H1 (cell line): ENCODE data around the gene SLC35F5. TPM values are rescaled to one million over a fixed set of nuclear protein-coding genes. Genes with fewer than 3 reads are reported as not detected.

Experiments used
- CTCF ChIA-PET: fragments of 300-600 bp; sonication (Branson Sonifier 250); formaldehyde crosslinking; loops from one replicate; lab custom pipeline; 2021; ENCODE audit not compliant: partially characterized antibody; lab: Charles Lee
- POLR2A ChIA-PET: fragments of 300-600 bp; sonication (Branson Sonifier 250); formaldehyde crosslinking; loops from one replicate; lab custom pipeline; 2021; ENCODE audit warnings: inconsistent platforms; ENCODE audit not compliant: partially characterized antibody; lab: Charles Lee
- DNase-seq, 2 experiments: peaks; one replicate each; pipeline versions ENCODE4 v3.0.0 to v3.0.0-alpha.2; 2010 to 2022; ENCODE audit warnings: low spot score in 2 of 2, low read depth in 1 of 2, mixed read lengths in 1 of 2
- FAIRE-seq: peaks from 2 replicates; lab custom pipeline; 2011; peaks lifted over from hg19 to GRCh38; lab: Jason Lieb, UNC
- H2AFZ ChIP-seq: 2 replicates; pipeline ENCODE4 v1.8.1; 2012; ENCODE audit warnings: low read length, inconsistent platforms
- H2AK5ac ChIP-seq: 2 replicates; pipeline ENCODE4 v1.6.1; 2013; ENCODE audit warnings: low read depth, low read length
- H2BK120ac ChIP-seq: replicated peaks from 2 replicates; pipeline ENCODE3; 2013; ENCODE audit warnings: low read depth, low read length, inconsistent platforms
- H2BK12ac ChIP-seq: 2 replicates; pipeline ENCODE4 v1.6.1; 2013; ENCODE audit warnings: low read depth, low read length
- H2BK15ac ChIP-seq: 2 replicates; pipeline ENCODE4 v1.6.1; 2013; ENCODE audit warnings: low read length
- H2BK20ac ChIP-seq: 2 replicates; pipeline ENCODE4 v1.6.1; 2013; ENCODE audit warnings: low read length
- H2BK5ac ChIP-seq: 2 replicates; pipeline ENCODE4 v1.6.1; 2013; ENCODE audit warnings: low read depth, low read length
- H3K14ac ChIP-seq: 2 replicates; pipeline ENCODE4 v1.6.1; 2013; ENCODE audit warnings: inconsistent platforms; ENCODE audit not compliant: insufficient read length
- H3K18ac ChIP-seq: 2 replicates; pipeline ENCODE4 v1.6.1; 2013; ENCODE audit warnings: low read length; ENCODE audit errors: extremely low read depth
- H3K23ac ChIP-seq: 2 replicates; pipeline ENCODE4 v1.6.1; 2013; ENCODE audit warnings: inconsistent platforms; ENCODE audit not compliant: insufficient read length
- H3K23me2 ChIP-seq: 2 replicates; pipeline ENCODE4 v1.6.1; 2013; ENCODE audit warnings: low read depth, low read length
- H3K27ac ChIP-seq: 2 replicates; pipeline ENCODE4 v1.6.1; 2011; ENCODE audit warnings: low read depth, low read length, inconsistent platforms
- H3K27me3 ChIP-seq, 4 experiments: replicated peaks in 1 of 4; 1 replicate in 1 of 4; 2 replicates in 3 of 4; pipeline versions ENCODE4 v1.6.1 to v1.8.1; 2011 to 2013; ENCODE audit warnings: low read length in 3 of 4, mild to moderate bottlenecking in 3 of 4, inconsistent platforms in 2 of 4, mixed read lengths in 2 of 4, moderate library complexity in 1 of 4; ENCODE audit not compliant: control insufficient read depth in 3 of 4, insufficient read depth in 3 of 4; ENCODE audit errors: extremely low read depth in 1 of 4
- H3K36me3 ChIP-seq, 4 experiments: 2 replicates each; pipeline versions ENCODE4 v1.6.1 to v1.8.1; 2011 to 2013; ENCODE audit warnings: mild to moderate bottlenecking in 4 of 4, low read length in 3 of 4, moderate library complexity in 2 of 4, control low read depth in 1 of 4, inconsistent platforms in 1 of 4; ENCODE audit not compliant: insufficient read depth in 4 of 4, control insufficient read depth in 2 of 4
- H3K4ac ChIP-seq: replicated peaks from 2 replicates; pipeline ENCODE3; 2013; ENCODE audit warnings: low read length, low read depth, mixed read lengths, inconsistent platforms; ENCODE audit not compliant: insufficient read length
- H3K4me1 ChIP-seq, 4 experiments: replicated peaks in 1 of 4; 1 replicate in 1 of 4; 2 replicates in 3 of 4; pipeline versions ENCODE4 v1.6.1 to v1.8.1; 2011 to 2013; ENCODE audit warnings: low read length in 3 of 4, inconsistent platforms in 2 of 4, mixed read lengths in 1 of 4; ENCODE audit not compliant: insufficient read depth in 4 of 4, control insufficient read depth in 3 of 4
- H3K4me2 ChIP-seq, 2 experiments: 2 replicates each; pipeline versions ENCODE4 v1.6.1 to v1.8.1; 2011 to 2013; ENCODE audit warnings: low read depth in 2 of 2, low read length in 2 of 2, control low read depth in 1 of 2, inconsistent platforms in 1 of 2, mild to moderate bottlenecking in 1 of 2; ENCODE audit not compliant: insufficient read depth in 1 of 2
- H3K4me3 ChIP-seq, 4 experiments: fragments of 200-600, 300-600 bp in 1 of 4; sonication (generic), shearing (Covaris generic), sonication (Bioruptor Twin) in 1 of 4; 2 replicates each; pipeline versions ENCODE4 v1.5.1 to v1.8.1; 2011 to 2016; ENCODE audit warnings: low read length in 4 of 4, low read depth in 3 of 4, control low read depth in 2 of 4, inconsistent platforms in 2 of 4, mild to moderate bottlenecking in 2 of 4, mixed read lengths in 1 of 4, moderate library complexity in 1 of 4; ENCODE audit not compliant: insufficient read depth in 2 of 4; ENCODE audit errors: extremely low read depth in 1 of 4
- H3K56ac ChIP-seq: replicated peaks from 2 replicates; pipeline ENCODE3; 2013; ENCODE audit warnings: low read depth, mild to moderate bottlenecking, mixed read lengths, low read length, inconsistent platforms; ENCODE audit not compliant: insufficient read length
- H3K79me1 ChIP-seq: 2 replicates; pipeline ENCODE4 v1.6.1; 2013; ENCODE audit warnings: low read depth, low read length, control low read depth
- H3K79me2 ChIP-seq, 2 experiments: 2 replicates each; pipeline versions ENCODE4 v1.6.1 to v1.8.1; 2012 to 2013; ENCODE audit warnings: low read length in 2 of 2, mild to moderate bottlenecking in 2 of 2, inconsistent platforms in 1 of 2; ENCODE audit not compliant: insufficient read depth in 2 of 2, control insufficient read depth in 1 of 2
- H3K9ac ChIP-seq, 4 experiments: replicated peaks in 1 of 4; 1 replicate in 1 of 4; 2 replicates in 3 of 4; pipeline versions ENCODE4 v1.6.1 to v1.8.1; 2011 to 2013; ENCODE audit warnings: low read depth in 3 of 4, low read length in 3 of 4, control low read depth in 2 of 4, mild to moderate bottlenecking in 2 of 4, moderate library complexity in 2 of 4, inconsistent platforms in 1 of 4; ENCODE audit errors: extremely low read depth in 1 of 4
- H3K9me3 ChIP-seq, 2 experiments: 2 replicates each; pipeline versions ENCODE4 v1.6.1 to v1.8.1; 2012 to 2013; ENCODE audit warnings: mild to moderate bottlenecking in 2 of 2, moderate library complexity in 2 of 2, control low read depth in 1 of 2, inconsistent platforms in 1 of 2, low read depth in 1 of 2, low read length in 1 of 2, mixed read lengths in 1 of 2; ENCODE audit not compliant: insufficient read depth in 2 of 2
- H4K20me1 ChIP-seq, 2 experiments: replicated peaks in 1 of 2; 2 replicates each; pipeline versions ENCODE3 to v1.8.1; 2011 to 2013; ENCODE audit warnings: inconsistent platforms in 2 of 2, low read length in 2 of 2, mild to moderate bottlenecking in 1 of 2; ENCODE audit not compliant: insufficient read depth in 2 of 2, control insufficient read depth in 1 of 2
- H4K5ac ChIP-seq: 2 replicates; pipeline ENCODE4 v1.6.1; 2013; ENCODE audit warnings: low read length, low read depth, mixed read lengths, inconsistent platforms; ENCODE audit not compliant: insufficient read length
- H4K8ac ChIP-seq: 2 replicates; pipeline ENCODE4 v1.8.0; 2013; ENCODE audit warnings: mild to moderate bottlenecking, moderate library complexity, low read length, inconsistent platforms; ENCODE audit not compliant: insufficient read depth; ENCODE audit errors: extremely low read depth
- H4K91ac ChIP-seq: replicated peaks from 2 replicates; pipeline ENCODE3; 2013; ENCODE audit warnings: low read length, mixed read lengths, inconsistent platforms; ENCODE audit not compliant: insufficient read length
- EGR1 ChIP-seq: IDR thresholded peaks from 2 replicates; pipeline ENCODE4 v1.6.1; 2011; ENCODE audit warnings: low read depth, low read length, borderline replicate concordance
- MAFK ChIP-seq: IDR thresholded peaks from 2 replicates; pipeline ENCODE4 v1.6.1; 2012; ENCODE audit warnings: low read depth, mild to moderate bottlenecking, improper control_type of control experiment, low read length
- RAD21 ChIP-seq, 2 experiments: IDR thresholded peaks in 1 of 2; conservative IDR thresholded peaks in 1 of 2; 2 replicates each; pipeline ENCODE4 v1.6.1; 2011; ENCODE audit warnings: low read depth in 2 of 2, low read length in 2 of 2, improper control_type of control experiment in 1 of 2, inconsistent platforms in 1 of 2, mild to moderate bottlenecking in 1 of 2, moderate library complexity in 1 of 2
- RNF2 ChIP-seq: fragments of 200-900, 300-1000 bp; sonication (generic); IDR thresholded peaks from 2 replicates; pipeline ENCODE4 v1.7.1; 2016; ENCODE audit warnings: borderline replicate concordance, low read depth, mild to moderate bottlenecking, antibody characterized with exemption, low read length; ENCODE audit not compliant: poor library complexity, severe bottlenecking; ENCODE audit errors: missing control alignments
- SIRT6 ChIP-seq: IDR thresholded peaks from one replicate; pipeline ENCODE4 v1.7.1; 2012; ENCODE audit warnings: low read length, inconsistent platforms
- SP4 ChIP-seq: IDR thresholded peaks from 2 replicates; pipeline ENCODE4 v1.6.1; 2012; ENCODE audit warnings: low read length, inconsistent platforms
- SUZ12 ChIP-seq: fragments of 200-600 bp; sonication (generic); IDR thresholded peaks from 2 replicates; pipeline ENCODE4 v1.6.1; 2012; ENCODE audit warnings: mild to moderate bottlenecking, inconsistent platforms, low read length, moderate library complexity, mixed read lengths
- WGBS, 2 experiments: shearing (Covaris generic) in 1 of 2; methylation state at CpG; one replicate each; pipeline versions ENCODE4 v1.1.6 to v1.1.7; 2013 to 2015; ENCODE audit warnings: low lambda C conversion rate in 2 of 2, mixed read lengths in 2 of 2, inconsistent platforms in 1 of 2, low coverage in 1 of 2, missing lambda C conversion rate in 1 of 2; ENCODE audit not compliant: insufficient replicate concordance in 2 of 2, insufficient coverage in 1 of 2, insufficient read length in 1 of 2; ENCODE audit errors: extremely low coverage in 1 of 2, missing lambda C conversion rate in 1 of 2; 5-methylcytosine and 5-hydroxymethylcytosine counted together
- polyA plus RNA-seq, 7 experiments: library from polyadenylated mRNA; depleted of rRNA in 3 of 7; stranded (reverse) in 5 of 7; unstranded in 2 of 7; fragments of >200 nt in 5 of 7; fragments of 200-250 nt in 2 of 7; gene quantifications; 1 replicate in 5 of 7; 2 replicates in 1 of 7; 4 replicates in 1 of 7; pipeline versions ENCODE4 v1.2.1 to v1.2.3, GENCODE V29; 2011 to 2013; ENCODE audit warnings: missing spikeins in 2 of 7, mixed read lengths in 2 of 7
- total RNA-seq: library from RNA; stranded (reverse); fragmentation: NEBNext Ultra II Directional; extraction: Animal tissue kit (Norgen Biotek cat#: 25700); gene quantifications from 2 replicates; pipeline ENCODE4 v1.2.1, GENCODE V29; 2021

SLC35F5 gene
- total and polyA plus RNA-seq, 2 of the 8 experiments (the other 6 are each of a cell fraction or from before 2014, with no cell fraction given) = 11.8 to 22.2 TPM

- Histone ChIP-seq H3K4me1 (no peaks in the 10 kb centered on the region), H3K18ac (no peak overlapping the region), H2BK120ac (no peak overlapping the region), H2BK15ac (no peak overlapping the region), H3K27ac (no peak overlapping the region), H2BK12ac (no peak overlapping the region), H3K23me2 (no peaks in the 10 kb centered on the region), H3K56ac (no peak overlapping the region), H3K4me3 (no peak overlapping the region), H3K9me3 (no peaks in the 10 kb centered on the region), H2BK20ac (no peak overlapping the region), H3K27me3 (no peaks in the 10 kb centered on the region), H4K5ac (no peak overlapping the region), H3K9ac (no peak overlapping the region), H3K79me1 (no peaks in the 10 kb centered on the region), H4K8ac (no peak overlapping the region), H3K79me2 (no peaks in the 10 kb centered on the region), H3K4ac (no peak overlapping the region), H3K4me2 (no peak overlapping the region), H2BK5ac (no peak overlapping the region), H4K20me1 (peaks cover 0 to 1% of the 10 kb centered on the region in 2 experiments), H2AFZ (no peak overlapping the region), H3K14ac (no peak overlapping the region), H3K23ac (no peak overlapping the region), H4K91ac (no peak overlapping the region), H3K36me3 (peaks cover 4 to 30% (median 13%) of the 10 kb centered on the region in 4 experiments; a peak in 6 of 8 replicates), H2AK5ac (no peak overlapping the region)
- CTCF ChIA-PET = interaction anchor here (1.7 kb wide), 1 partner anchor 26 kb away, joined by 3 read pairs; no protein-coding TSS in a partner anchor
- TF ChIP-seq SUZ12 (no peak), RAD21 (IDR thresholded peaks at IDR 0.05 in 1 of 2, conservative IDR thresholded peaks at IDR 0.05 in 1 of 2; ENCODE audit: low read depth in 2 of 2, low read length in 2 of 2) (no peak), SIRT6 (no peak), SP4 (no peak), MAFK (no peak), EGR1 (no peak), RNF2 (no peak)
- POLR2A ChIA-PET = no interaction called here
- no peak for FAIRE-seq
- DNase-seq = no peak
- 94% methylated on average over 4 of the region's 4 CpGs; no CpG with 5 or more reads in 1 of the 2 experiments for WGBS, 2 experiments
These were observed 16.6 kb downstream of the SLC35F5 start for GRCh38 chr2:113739849-113740248.
